RWPE2 (cell line): ENCODE data around the gene VWA5B1.

ENCODE experiments used
- ATAC-seq: fragments of 200-7000 bp; cut with Tn5 transposase; 3 replicates; pipeline ENCODE4 v1.9.1; 2021; ENCODE audit warnings: low read depth
- DNase-seq: peaks from one replicate; pipeline ENCODE4 v3.0.0-alpha.2; 2020; ENCODE audit warnings: low spot score
- H3K27ac ChIP-seq: fragments of 450-650 bp; 2 replicates; pipeline ENCODE4 v1.5.1; 2017; ENCODE audit warnings: mild to moderate bottlenecking; ENCODE audit not compliant: poor library complexity, severe bottlenecking
- H3K27me3 ChIP-seq: fragments of 250-450 bp; sonication (Bioruptor Pico); 2 replicates; pipeline ENCODE4 v1.5.1; 2021; ENCODE audit warnings: mild to moderate bottlenecking, moderate library complexity; ENCODE audit not compliant: insufficient read depth, poor library complexity, severe bottlenecking
- H3K36me3 ChIP-seq: fragments of 250-450 bp; sonication (Bioruptor Pico); 2 replicates; pipeline ENCODE4 v1.5.1; 2020; ENCODE audit warnings: low read depth, mild to moderate bottlenecking, moderate library complexity
- H3K4me1 ChIP-seq: fragments of 250-450 bp; sonication (Bioruptor Pico); 2 replicates; pipeline ENCODE4 v1.5.1; 2021; ENCODE audit warnings: mild to moderate bottlenecking, moderate library complexity; ENCODE audit not compliant: insufficient read depth, poor library complexity, severe bottlenecking
- H3K4me3 ChIP-seq: fragments of 250-450 bp; sonication (Bioruptor Pico); 2 replicates; pipeline ENCODE4 v1.5.1; 2021; ENCODE audit warnings: mild to moderate bottlenecking, moderate library complexity; ENCODE audit not compliant: severe bottlenecking
- H3K9me3 ChIP-seq: fragments of 250-450 bp; sonication (Bioruptor Pico); 2 replicates; pipeline ENCODE4 v1.5.1; 2021; ENCODE audit warnings: mild to moderate bottlenecking, moderate library complexity; ENCODE audit not compliant: severe bottlenecking
- CTCF ChIP-seq: fragments of 450-650 bp; IDR thresholded peaks from one replicate; pipeline ENCODE4 v1.5.1; 2017; ENCODE audit warnings: mild to moderate bottlenecking, moderate library complexity; ENCODE audit not compliant: poor library complexity, severe bottlenecking

Gene VWA5B1

DNA sequence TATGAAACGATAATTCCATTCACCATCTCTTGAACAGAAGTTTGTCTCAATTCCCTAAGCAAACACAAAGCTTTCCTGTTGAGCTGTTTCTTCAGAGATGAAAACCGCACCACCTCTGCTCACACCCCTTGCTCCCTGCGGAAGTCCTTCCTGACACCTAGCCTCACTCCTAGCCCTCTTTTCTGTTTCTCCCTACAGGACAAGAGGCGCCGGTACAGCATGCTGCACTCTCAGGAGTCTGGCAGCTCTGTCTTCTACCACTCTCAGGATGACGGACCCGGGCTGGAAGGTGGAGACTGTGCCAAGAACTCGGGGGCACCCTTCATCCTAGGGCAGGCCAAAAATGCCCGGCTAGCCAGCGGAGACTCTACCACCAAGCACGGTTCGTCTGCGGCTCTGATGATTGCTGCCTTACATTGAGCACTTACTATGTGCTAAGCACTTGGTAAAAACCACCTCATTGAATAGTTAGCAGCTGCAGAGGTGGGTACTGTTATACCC lies 45.5 kb downstream of the VWA5B1 start:
- TF ChIP-seq CTCF = no peak
- ATAC-seq (no peak), DNase-seq (no peak)
- Histone ChIP-seq H3K27me3 (no peaks in the 10 kb centered on the region), H3K4me3 (no peak overlapping the region), H3K4me1 (no peaks in the 10 kb centered on the region), H3K9me3 (no peaks in the 10 kb centered on the region), H3K36me3 (no peaks in the 10 kb centered on the region), H3K27ac (no peak overlapping the region)

GRCh38 chr1:20337581-20337980 lies 46.9 kb downstream of the VWA5B1 start:
- no peak for TF ChIP-seq CTCF
- DNase-seq (no peak), ATAC-seq (no peak)
- Histone ChIP-seq H3K9me3 (no peaks in the 10 kb centered on the region), H3K4me3 (no peak overlapping the region), H3K36me3 (no peaks in the 10 kb centered on the region), H3K4me1 (no peaks in the 10 kb centered on the region), H3K27ac (no peak overlapping the region), H3K27me3 (no peaks in the 10 kb centered on the region)

DNA sequence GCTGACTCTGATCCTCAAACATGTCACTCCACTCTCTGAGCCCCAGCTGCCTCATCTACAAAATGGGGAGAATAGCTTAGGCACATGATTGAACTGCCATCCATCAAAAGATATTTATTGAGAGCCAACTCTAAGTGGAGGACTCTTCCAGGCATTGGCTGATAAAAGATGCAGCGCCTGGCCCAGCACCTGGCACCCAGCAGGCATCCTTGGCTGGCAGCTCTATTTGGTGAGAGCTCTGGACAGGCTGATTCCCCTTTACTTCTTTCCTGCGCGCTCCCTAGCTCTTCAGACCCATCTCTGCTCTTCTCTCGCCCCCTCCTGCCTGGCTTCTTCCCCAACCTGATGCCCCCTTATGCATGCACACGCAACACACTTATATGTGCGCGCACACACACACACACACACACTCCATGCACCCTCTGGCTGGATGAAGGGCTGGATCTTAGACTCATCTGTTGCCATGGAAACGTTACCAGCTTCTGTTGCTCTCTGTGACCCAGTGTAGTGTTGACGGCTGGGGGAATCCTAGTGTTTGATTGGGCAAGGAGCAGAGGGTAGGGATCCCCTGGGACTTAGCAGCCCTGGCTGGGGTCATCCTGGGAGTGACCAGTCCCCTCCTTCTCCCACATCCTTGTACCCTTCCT lies 49.3 kb downstream of the VWA5B1 start:
- Histone ChIP-seq H3K4me3 (no peak overlapping the region), H3K9me3 (no peaks in the 10 kb centered on the region), H3K4me1 (no peaks in the 10 kb centered on the region), H3K36me3 (no peaks in the 10 kb centered on the region), H3K27me3 (no peaks in the 10 kb centered on the region), H3K27ac (no peak overlapping the region)
- DNase-seq = no peak
- no peak for TF ChIP-seq CTCF
- no peak for ATAC-seq

GRCh38 chr1:20342294-20343148 lies 51.8 kb downstream of the VWA5B1 start:
- ATAC-seq (no peak), DNase-seq (no peak)
- no peaks in the 10 kb centered on the region for H3K36me3 ChIP-seq
- no peak overlapping the region for H3K4me3 ChIP-seq
- H3K27me3 ChIP-seq = no peaks in the 10 kb centered on the region
- H3K9me3 ChIP-seq = no peaks in the 10 kb centered on the region
- TF ChIP-seq CTCF = no peak
- no peaks in the 10 kb centered on the region for H3K4me1 ChIP-seq
- H3K27ac ChIP-seq = no peak overlapping the region
